Measurements from ENCODE around the gene ANKRD11.
"Not testable (repeated sequence)": the region's sequence is repeated elsewhere in the genome, so short reads cannot be mapped to it uniquely, and the experiment has no call there.

The ANKRD11 gene

DNA sequence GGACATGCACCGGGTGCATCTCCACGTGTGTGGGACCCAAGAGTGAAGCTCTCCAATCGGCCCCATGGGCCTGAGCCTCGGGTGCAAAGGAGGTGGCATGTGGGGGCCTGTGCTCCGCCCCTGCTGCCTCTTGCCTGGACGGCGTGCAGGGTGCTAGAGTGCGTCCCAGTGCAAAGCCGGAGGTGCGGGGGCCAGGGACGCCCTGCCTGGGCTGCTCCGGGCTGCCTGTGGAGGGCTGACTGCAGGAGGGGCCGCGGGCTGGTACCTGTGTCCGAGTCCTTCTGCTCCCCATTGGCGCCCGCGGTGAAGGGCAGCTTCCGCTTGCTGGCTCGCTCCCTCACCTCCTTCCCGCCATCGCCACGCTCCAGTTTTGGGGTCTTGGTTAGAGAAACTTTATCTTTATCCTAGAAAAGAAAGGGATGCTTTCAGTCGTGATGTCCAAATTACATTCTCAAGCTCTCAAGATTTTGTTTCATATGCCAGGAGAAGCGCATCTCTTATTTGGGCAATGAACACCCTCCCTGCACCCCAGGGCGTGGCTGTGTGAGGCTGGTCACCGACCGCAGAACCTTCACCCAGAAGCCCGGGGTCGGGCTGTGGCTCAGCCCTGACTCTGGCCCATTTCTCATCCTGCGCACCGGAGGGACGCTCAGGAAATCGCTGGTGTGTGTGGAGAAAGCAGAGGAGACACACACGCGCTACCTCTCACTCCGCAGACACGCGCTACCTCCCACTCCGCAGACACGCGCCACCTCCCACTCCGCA is 185.2 kb downstream of the ANKRD11 start:
- no peak overlapping the region for H3K4me3 ChIP-seq (ENCODE audit: control insufficient read depth, low read depth, low read length)
- TF ChIP-seq, protein P1, sequence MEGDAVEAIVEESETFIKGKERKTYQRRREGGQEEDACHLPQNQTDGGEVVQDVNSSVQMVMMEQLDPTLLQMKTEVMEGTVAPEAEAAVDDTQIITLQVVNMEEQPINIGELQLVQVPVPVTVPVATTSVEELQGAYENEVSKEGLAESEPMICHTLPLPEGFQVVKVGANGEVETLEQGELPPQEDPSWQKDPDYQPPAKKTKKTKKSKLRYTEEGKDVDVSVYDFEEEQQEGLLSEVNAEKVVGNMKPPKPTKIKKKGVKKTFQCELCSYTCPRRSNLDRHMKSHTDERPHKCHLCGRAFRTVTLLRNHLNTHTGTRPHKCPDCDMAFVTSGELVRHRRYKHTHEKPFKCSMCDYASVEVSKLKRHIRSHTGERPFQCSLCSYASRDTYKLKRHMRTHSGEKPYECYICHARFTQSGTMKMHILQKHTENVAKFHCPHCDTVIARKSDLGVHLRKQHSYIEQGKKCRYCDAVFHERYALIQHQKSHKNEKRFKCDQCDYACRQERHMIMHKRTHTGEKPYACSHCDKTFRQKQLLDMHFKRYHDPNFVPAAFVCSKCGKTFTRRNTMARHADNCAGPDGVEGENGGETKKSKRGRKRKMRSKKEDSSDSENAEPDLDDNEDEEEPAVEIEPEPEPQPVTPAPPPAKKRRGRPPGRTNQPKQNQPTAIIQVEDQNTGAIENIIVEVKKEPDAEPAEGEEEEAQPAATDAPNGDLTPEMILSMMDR (IDR thresholded peaks at IDR 0.05; ENCODE audit: control insufficient read depth, insufficient read depth, low read depth, low read length, missing control alignments), result no peak
- no peak for DNase-seq (ENCODE audit: low read depth)

DNA sequence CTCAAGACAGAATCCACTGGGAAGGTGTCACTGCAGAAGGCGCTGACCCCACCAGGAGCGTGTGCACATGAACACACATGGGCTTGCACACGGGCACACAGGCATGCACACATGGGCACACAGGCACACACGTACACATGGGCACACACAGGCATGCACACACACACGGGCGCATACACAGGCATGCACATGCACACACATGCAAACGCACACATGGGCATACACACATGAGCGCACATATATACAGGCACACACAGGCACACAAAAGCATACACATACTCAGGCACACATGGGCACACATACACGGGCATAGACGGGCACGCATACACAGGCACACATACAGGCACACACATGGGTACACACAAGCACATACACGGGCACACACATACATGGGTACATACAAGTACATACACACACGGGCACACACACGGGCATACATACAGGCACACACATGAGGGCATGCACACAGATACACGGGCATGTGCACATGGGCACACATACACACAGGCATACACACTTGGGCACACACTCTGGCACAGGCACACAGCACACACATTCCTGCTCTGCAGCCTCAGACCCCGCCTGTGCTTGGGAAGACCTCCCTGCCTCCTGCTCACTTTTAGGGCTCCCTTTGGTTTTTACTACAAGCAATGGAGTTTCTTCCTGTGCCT is 186.0 kb downstream of the ANKRD11 start:
- TF ChIP-seq, protein P1 (IDR thresholded peaks at IDR 0.05; ENCODE audit: control insufficient read depth, insufficient read depth, low read depth, low read length, missing control alignments), result no peak
- no peak overlapping the region for H3K4me3 ChIP-seq (ENCODE audit: control insufficient read depth, low read depth, low read length)
- no peak for DNase-seq (ENCODE audit: low read depth)

DNA sequence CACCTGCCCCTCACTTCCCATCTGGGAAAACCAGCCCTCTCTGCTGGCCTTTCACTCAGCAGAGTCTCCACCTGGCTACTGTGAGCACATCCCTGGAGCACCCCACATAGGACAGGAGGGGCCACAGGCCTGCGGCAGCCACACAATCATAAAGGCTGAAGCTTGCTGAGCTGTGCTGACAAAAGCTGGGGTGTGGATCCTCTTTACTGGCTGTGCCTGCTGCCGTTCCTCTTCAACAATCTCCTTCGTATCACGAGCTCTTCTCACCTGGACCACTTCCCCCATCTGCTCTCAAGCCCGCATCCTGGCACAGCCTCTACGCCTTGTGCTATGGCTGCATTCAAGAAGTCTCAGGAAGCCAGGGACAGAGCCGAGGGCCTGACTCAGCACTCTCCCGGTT is 186.7 kb downstream of the ANKRD11 start:
- H3K4me3 ChIP-seq (ENCODE audit: control insufficient read depth, low read depth, low read length), result no peak overlapping the region
- TF ChIP-seq, protein P1 (IDR thresholded peaks at IDR 0.05; ENCODE audit: control insufficient read depth, insufficient read depth, low read depth, low read length, missing control alignments), result no peak
- no peak for DNase-seq (ENCODE audit: low read depth)

DNA sequence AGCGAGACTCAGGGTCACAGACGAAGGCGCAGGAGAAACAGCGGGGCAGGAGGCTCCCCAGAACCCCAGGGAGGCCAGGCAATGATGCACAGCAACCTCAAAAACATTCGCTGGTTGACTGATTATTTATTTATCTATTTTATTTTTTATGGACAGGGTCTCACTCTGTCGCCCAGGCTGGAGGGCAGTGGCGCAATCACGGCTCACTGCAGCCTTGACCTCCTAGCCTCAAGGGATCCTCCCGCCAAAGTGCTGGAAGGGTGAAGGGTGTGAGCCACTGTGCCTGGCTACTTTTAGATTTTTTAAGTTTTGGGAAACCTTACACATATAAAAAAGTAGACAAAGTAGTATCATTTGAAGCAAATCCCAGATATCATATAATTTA is 189.4 kb downstream of the ANKRD11 start:
- no peak overlapping the region for H3K4me3 ChIP-seq (ENCODE audit: control insufficient read depth, low read depth, low read length)
- TF ChIP-seq, protein P1 (IDR thresholded peaks at IDR 0.05; ENCODE audit: control insufficient read depth, insufficient read depth, low read depth, low read length, missing control alignments), result no peak
- no peak for DNase-seq (ENCODE audit: low read depth)

DNA sequence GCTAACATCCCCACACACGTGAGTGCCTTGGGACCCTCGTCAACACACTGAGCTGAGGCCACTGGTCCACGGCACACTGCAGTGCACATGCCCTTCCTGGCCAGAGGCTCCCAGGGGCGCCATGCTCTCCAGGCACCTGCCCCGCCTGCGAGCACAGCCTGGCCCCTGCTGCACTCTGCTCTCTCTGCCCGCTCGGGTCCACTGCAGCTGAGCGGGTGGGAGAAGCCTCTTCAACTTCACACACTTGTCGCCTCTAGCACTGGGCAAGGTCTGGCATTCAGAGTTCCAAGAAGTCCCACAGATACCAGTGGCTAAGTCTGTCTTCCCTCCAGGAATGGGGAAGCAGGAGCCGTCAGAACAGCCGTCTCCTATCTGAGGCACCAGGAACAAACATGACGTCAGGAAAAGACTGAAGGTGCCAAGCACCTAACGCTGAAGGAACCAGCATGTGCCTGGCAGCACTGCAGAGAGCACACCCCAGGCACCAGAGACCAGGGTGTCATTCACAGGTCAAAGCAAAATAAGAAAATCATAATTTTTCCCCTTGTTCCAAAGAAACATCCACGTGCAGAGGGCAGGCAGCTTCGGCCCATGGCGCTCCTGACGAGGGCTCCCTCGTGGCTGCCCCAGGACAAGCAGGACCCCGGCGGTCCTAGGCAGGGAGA is 189.9 kb downstream of the ANKRD11 start:
- TF ChIP-seq, protein P1 (IDR thresholded peaks at IDR 0.05; ENCODE audit: control insufficient read depth, insufficient read depth, low read depth, low read length, missing control alignments), result no peak
- DNase-seq (ENCODE audit: low read depth), result no peak

DNA sequence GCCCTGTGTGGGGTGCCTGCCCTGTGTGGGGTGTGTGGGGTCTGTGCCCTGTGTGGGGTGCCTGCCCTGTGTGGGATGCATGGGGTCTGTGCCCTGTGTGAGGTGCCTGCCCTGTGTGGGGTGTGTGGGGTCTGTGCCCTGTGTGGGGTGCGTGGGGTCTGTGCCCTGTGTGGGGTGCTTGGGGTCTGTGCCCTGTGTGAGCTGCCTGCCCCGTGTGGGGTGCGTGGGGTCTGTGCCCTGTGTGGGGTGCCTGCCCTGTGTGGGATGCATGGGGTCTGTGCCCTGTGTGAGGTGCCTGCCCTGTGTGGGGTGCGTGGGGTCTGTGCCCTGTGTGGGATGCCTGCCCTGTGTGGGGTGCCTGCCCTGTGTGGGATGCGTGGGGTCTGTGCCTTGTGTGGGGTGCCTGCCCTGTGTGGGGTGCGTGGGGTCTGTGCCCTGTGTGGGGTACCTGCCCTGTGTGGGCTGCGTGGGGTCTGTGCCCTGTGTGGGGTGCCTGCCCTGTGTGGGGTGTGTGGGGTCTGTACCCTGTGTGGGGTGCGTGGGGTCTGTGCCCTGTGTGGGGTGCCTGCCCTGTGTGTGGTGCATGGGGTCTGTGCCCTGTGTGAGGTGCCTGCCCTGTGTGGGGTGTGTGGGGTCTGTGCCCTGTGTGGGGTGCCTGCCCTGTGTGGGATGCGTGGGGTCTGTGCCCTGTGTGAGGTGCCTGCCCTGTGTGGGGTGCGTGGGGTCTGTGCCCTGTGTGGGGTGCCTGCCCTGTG is 190.8 kb downstream of the ANKRD11 start:
- not testable (repeated sequence) for H3K4me3 ChIP-seq (ENCODE audit: control insufficient read depth, low read depth, low read length); DNase-seq (ENCODE audit: low read depth)

More for the DNA sequence above, 189.9 kb downstream of the ANKRD11 start:
- H3K4me3 ChIP-seq (ENCODE audit: control insufficient read depth, low read depth, low read length), result no peak overlapping the region

All from AG09309 (cell line).